ENCODE results near the gene SNW1. TPM values are rescaled to one million over a fixed set of nuclear protein-coding genes. Genes with fewer than 3 reads are reported as not detected.

The SNW1 gene
- total and polyA plus RNA-seq, 2 of the 4 experiments (the other 2 are of a cell fraction), result 28.2 to 30.6 TPM

GRCh38 chr14:77763978-77764377, 3.0 kb upstream of the SNW1 start:
- ChIA-PET POLR2A (ENCODE audit: unreplicated experiment) (no interaction called here), CTCF (no interaction called here)
- no peak overlapping the region for H2BK15ac ChIP-seq (ENCODE audit: low read depth, low read length)
- H4K91ac ChIP-seq (ENCODE audit: insufficient read depth, low read depth, low read length), result no peak overlapping the region
- H4K8ac ChIP-seq (ENCODE audit: low read depth in 2 of 2, low read length in 2 of 2), result no peak overlapping the region
- no peak overlapping the region for H3K56ac ChIP-seq (ENCODE audit: extremely low read depth, insufficient read depth, low read length)
- peaks cover 2% of the 10 kb centered on the region; the same call in 1 of the 2 replicates for H3K4me1 ChIP-seq (ENCODE audit: control insufficient read depth, insufficient read depth, low read length)
- WGBS, 2 experiments (ENCODE audit: extremely low coverage in 2 of 2, insufficient read length in 1 of 2), result no CpG with 5 or more reads among the region's 3 CpGs
- ATAC-seq (ENCODE audit: low read depth) (no peak), DNase-seq (no peak)
- H3K36me3 ChIP-seq (ENCODE audit: control insufficient read depth, insufficient read depth, low read length), result no peaks in the 10 kb centered on the region
- no peak overlapping the region for H2BK120ac ChIP-seq (ENCODE audit: low read depth, low read length)
- H3K14ac ChIP-seq (replicated peaks; ENCODE audit: low read depth, low read length), result no peak overlapping the region
- H3K23ac ChIP-seq (ENCODE audit: low read depth, low read length), result no peak overlapping the region
- H2AK5ac ChIP-seq (ENCODE audit: low read depth, low read length), result no peak overlapping the region
- in situ Hi-C loops (cut with MboI; ENCODE audit: low sequenced_read_pairs) (no loop called here), dilution Hi-C loops (cut with HindIII; ENCODE audit: low sequenced_read_pairs, unreplicated experiment) (no loop called here), intact Hi-C loops (cut with micrococcal nuclease) (loop anchor here (5.0 kb wide), 1 partner anchor 803 kb away; no protein-coding TSS in a partner anchor)
- no peak overlapping the region for H2BK5ac ChIP-seq (ENCODE audit: low read depth, low read length, poor library complexity, severe bottlenecking)
- H2AFZ ChIP-seq (replicated peaks; ENCODE audit: low read length, poor library complexity), result no peak overlapping the region
- H3K27ac ChIP-seq (ENCODE audit: insufficient read depth, low read length), result no peak overlapping the region
- no peak overlapping the region for H3K9ac ChIP-seq (ENCODE audit: low read depth, low read length)
- H3K9me3 ChIP-seq (ENCODE audit: control insufficient read depth, insufficient read depth, low read length), result no peaks in the 10 kb centered on the region
- no peak for TF ChIP-seq FOS (IDR thresholded peaks at IDR 0.05; ENCODE audit: low read depth, low read length)
- no peak for TF ChIP-seq ELK1 (IDR thresholded peaks at IDR 0.05; ENCODE audit: borderline replicate concordance, low read depth, low read length)
- no peak for TF ChIP-seq SMC3 (IDR thresholded peaks at IDR 0.05; ENCODE audit: low read depth, low read length)
- TF ChIP-seq CTCF (conservative IDR thresholded peaks at IDR 0.05; ENCODE audit: low read depth, low read length), result no peak
- TF ChIP-seq RFX5 (IDR thresholded peaks at IDR 0.05; ENCODE audit: low read depth, low read length), result no peak
- no peak for TF ChIP-seq CHD1 (IDR thresholded peaks at IDR 0.05; ENCODE audit: low read depth, low read length)
- no peak for TF ChIP-seq USF2 (IDR thresholded peaks at IDR 0.05; ENCODE audit: low read depth, low read length)
- TF ChIP-seq BHLHE40 (IDR thresholded peaks at IDR 0.05; ENCODE audit: low read depth, low read length), result no peak
- no peak for TF ChIP-seq RCOR1 (IDR thresholded peaks at IDR 0.05; ENCODE audit: insufficient replicate concordance, low read length)
- TF ChIP-seq MAFK (IDR thresholded peaks at IDR 0.05; ENCODE audit: low read depth, low read length), result no peak
- no peak for TF ChIP-seq POLR2A (IDR thresholded peaks at IDR 0.05; ENCODE audit: low read depth, low read length)
- no peak for TF ChIP-seq MXI1 (IDR thresholded peaks at IDR 0.05; ENCODE audit: borderline replicate concordance, low read depth, low read length)
- no peak for TF ChIP-seq CEBPB (IDR thresholded peaks at IDR 0.05; ENCODE audit: low read depth, low read length)
- TF ChIP-seq MAZ (IDR thresholded peaks at IDR 0.05; ENCODE audit: borderline replicate concordance, low read depth, low read length), result no peak
- no peak for TF ChIP-seq NFE2L2 (IDR thresholded peaks at IDR 0.05; ENCODE audit: low read depth, low read length)
- H3K79me1 ChIP-seq (ENCODE audit: low read depth in 1 of 2, low read length in 2 of 2), result peaks cover 7 to 20% of the 10 kb centered on the region in 2 experiments
- H4K5ac ChIP-seq (ENCODE audit: low read depth, low read length), result no peak overlapping the region
- no peak overlapping the region for H3K4me3 ChIP-seq (ENCODE audit: insufficient read depth, low read depth, low read length)
- BruUV-seq (replicated peaks), result no TSS peak
- peaks cover 3% of the 10 kb centered on the region; the same call in 1 of the 2 replicates for H3K9me1 ChIP-seq (ENCODE audit: insufficient read depth, low read length)
- H2BK20ac ChIP-seq (ENCODE audit: low read depth, low read length), result no peak overlapping the region
- H4K20me1 ChIP-seq (ENCODE audit: insufficient read depth, low read length), result peaks cover 8% of the 10 kb centered on the region
- H2AK9ac ChIP-seq (replicated peaks; ENCODE audit: low read depth, low read length, poor library complexity), result no peak overlapping the region
- no peaks in the 10 kb centered on the region for H3K27me3 ChIP-seq (ENCODE audit: control insufficient read depth, insufficient read depth, low read length)
- no peak overlapping the region for H3K4me2 ChIP-seq (ENCODE audit: low read depth, low read length)
- no peak overlapping the region for H3K18ac ChIP-seq (ENCODE audit: low read depth, low read length)
- no peak overlapping the region for H3K4ac ChIP-seq (ENCODE audit: low read depth, low read length)
